ENCODE results near the gene CCDC88A. TPM values are rescaled to one million over a fixed set of nuclear protein-coding genes. Genes with fewer than 3 reads are reported as not detected.
"Not testable (repeated sequence)": the region's sequence is repeated elsewhere in the genome, so short reads cannot be mapped to it uniquely, and the experiment has no call there.

CCDC88A gene
- total and polyA plus RNA-seq, 9 donors = 48.7 to 76.6 (median 62.4) TPM

GRCh38 chr2:55391155-55391554 lies 28.5 kb downstream of the CCDC88A start:
- H3K4me1 ChIP-seq (ENCODE audit: control insufficient read depth, insufficient read depth, low read length) = no peaks in the 10 kb centered on the region
- no peak overlapping the region for H3K4me3 ChIP-seq (ENCODE audit: low read length)
- H3K36me3 ChIP-seq (ENCODE audit: control insufficient read depth, insufficient read depth, low read length) = no peaks in the 10 kb centered on the region
- WGBS (ENCODE audit: insufficient coverage) = 60% methylated on average over 1 of the region's 2 CpGs
- no peaks in the 10 kb centered on the region for H3K27me3 ChIP-seq (ENCODE audit: control insufficient read depth, insufficient read depth, low read length)
- no peak for DNase-seq
- H3K27ac ChIP-seq (ENCODE audit: low read length) = no peak overlapping the region
- peaks cover 4% of the 10 kb centered on the region for H3K9me3 ChIP-seq (replicated peaks; ENCODE audit: control insufficient read depth, low read depth, low read length)

- H3K27ac ChIP-seq (ENCODE audit: low read length); H3K4me1 ChIP-seq (ENCODE audit: control insufficient read depth, insufficient read depth, low read length); H3K4me3 ChIP-seq (ENCODE audit: low read length); H3K27me3 ChIP-seq (ENCODE audit: control insufficient read depth, insufficient read depth, low read length); H3K36me3 ChIP-seq (ENCODE audit: control insufficient read depth, insufficient read depth, low read length); DNase-seq; H3K9me3 ChIP-seq (replicated peaks; ENCODE audit: control insufficient read depth, low read depth, low read length): not testable (repeated sequence)
- 100% methylated on average over 6 of the region's 10 CpGs for WGBS (ENCODE audit: insufficient coverage)
Measured at GRCh38 chr2:55385516-55385915, 34.1 kb downstream of the CCDC88A start.

- H3K36me3 ChIP-seq (ENCODE audit: control insufficient read depth, insufficient read depth, low read length) = peaks cover 5% of the 10 kb centered on the region
- H3K27me3 ChIP-seq (ENCODE audit: control insufficient read depth, insufficient read depth, low read length) = no peaks in the 10 kb centered on the region
- no peaks in the 10 kb centered on the region for H3K4me1 ChIP-seq (ENCODE audit: control insufficient read depth, insufficient read depth, low read length)
- no peak overlapping the region for H3K4me3 ChIP-seq (ENCODE audit: low read length)
- no peak overlapping the region for H3K27ac ChIP-seq (ENCODE audit: low read length)
- no peaks in the 10 kb centered on the region for H3K9me3 ChIP-seq (replicated peaks; ENCODE audit: control insufficient read depth, low read depth, low read length)
- WGBS (ENCODE audit: insufficient coverage) = 100% methylated on average over 2 of the region's 4 CpGs
- DNase-seq = no peak
Measured at GRCh38 chr2:55384786-55385185, 34.9 kb downstream of the CCDC88A start.

- H3K27me3 ChIP-seq (ENCODE audit: control insufficient read depth, insufficient read depth, low read length) = no peaks in the 10 kb centered on the region
- H3K27ac ChIP-seq (ENCODE audit: low read length) = no peak overlapping the region
- DNase-seq = no peak
- H3K36me3 ChIP-seq (ENCODE audit: control insufficient read depth, insufficient read depth, low read length) = peaks cover 4% of the 10 kb centered on the region
- H3K4me3 ChIP-seq (ENCODE audit: low read length) = no peak overlapping the region
- H3K4me1 ChIP-seq (ENCODE audit: control insufficient read depth, insufficient read depth, low read length) = no peaks in the 10 kb centered on the region
- no peaks in the 10 kb centered on the region for H3K9me3 ChIP-seq (replicated peaks; ENCODE audit: control insufficient read depth, low read depth, low read length)
Measured at GRCh38 chr2:55371376-55371775, 48.3 kb downstream of the CCDC88A start.

GRCh38 chr2:55370208-55370607 lies 49.4 kb downstream of the CCDC88A start:
- Histone ChIP-seq H3K27ac (ENCODE audit: low read length) (no peak overlapping the region), H3K36me3 (ENCODE audit: control insufficient read depth, insufficient read depth, low read length) (peaks cover 4% of the 10 kb centered on the region), H3K27me3 (ENCODE audit: control insufficient read depth, insufficient read depth, low read length) (no peaks in the 10 kb centered on the region), H3K4me1 (ENCODE audit: control insufficient read depth, insufficient read depth, low read length) (no peaks in the 10 kb centered on the region), H3K9me3 (replicated peaks; ENCODE audit: control insufficient read depth, low read depth, low read length) (no peaks in the 10 kb centered on the region), H3K4me3 (ENCODE audit: low read length) (no peak overlapping the region)
- DNase-seq = no peak
- 100% methylated on average over 4 of the region's 4 CpGs for WGBS (ENCODE audit: insufficient coverage)

- no peaks in the 10 kb centered on the region for H3K36me3 ChIP-seq (ENCODE audit: control insufficient read depth, insufficient read depth, low read length)
- H3K4me1 ChIP-seq (ENCODE audit: control insufficient read depth, insufficient read depth, low read length) = no peaks in the 10 kb centered on the region
- no peak overlapping the region for H3K27ac ChIP-seq (ENCODE audit: low read length)
- no peaks in the 10 kb centered on the region for H3K9me3 ChIP-seq (replicated peaks; ENCODE audit: control insufficient read depth, low read depth, low read length)
- H3K27me3 ChIP-seq (ENCODE audit: control insufficient read depth, insufficient read depth, low read length) = no peaks in the 10 kb centered on the region
- WGBS (ENCODE audit: insufficient coverage) = 71% methylated on average over 1 of the region's 3 CpGs
- DNase-seq = no peak
- H3K4me3 ChIP-seq (ENCODE audit: low read length) = no peak overlapping the region
Measured at GRCh38 chr2:55365303-55365702, 54.4 kb downstream of the CCDC88A start.

GRCh38 chr2:55364189-55365055 lies 55.2 kb downstream of the CCDC88A start:
- Histone ChIP-seq H3K4me3 (ENCODE audit: low read length) (no peak overlapping the region), H3K27ac (ENCODE audit: low read length) (no peak overlapping the region), H3K27me3 (ENCODE audit: control insufficient read depth, insufficient read depth, low read length) (no peaks in the 10 kb centered on the region), H3K9me3 (replicated peaks; ENCODE audit: control insufficient read depth, low read depth, low read length) (no peaks in the 10 kb centered on the region), H3K36me3 (ENCODE audit: control insufficient read depth, insufficient read depth, low read length) (no peaks in the 10 kb centered on the region), H3K4me1 (ENCODE audit: control insufficient read depth, insufficient read depth, low read length) (no peaks in the 10 kb centered on the region)
- peak; percentile 89 for DNase-seq
- WGBS (ENCODE audit: insufficient coverage) = no CpG with 5 or more reads among the region's 3 CpGs

- Histone ChIP-seq H3K4me3 (ENCODE audit: low read length) (no peak overlapping the region), H3K27ac (ENCODE audit: low read length) (no peak overlapping the region), H3K36me3 (ENCODE audit: control insufficient read depth, insufficient read depth, low read length) (no peaks in the 10 kb centered on the region), H3K9me3 (replicated peaks; ENCODE audit: control insufficient read depth, low read depth, low read length) (no peaks in the 10 kb centered on the region), H3K27me3 (ENCODE audit: control insufficient read depth, insufficient read depth, low read length) (no peaks in the 10 kb centered on the region), H3K4me1 (ENCODE audit: control insufficient read depth, insufficient read depth, low read length) (no peaks in the 10 kb centered on the region)
- DNase-seq = no peak
- no CpG with 5 or more reads among the region's 3 CpGs for WGBS (ENCODE audit: insufficient coverage)
Measured at GRCh38 chr2:55363636-55364035, 56.0 kb downstream of the CCDC88A start.

GRCh38 chr2:55361465-55362189 lies 58.0 kb downstream of the CCDC88A start:
- peak; percentile 81 for DNase-seq
- H3K4me3 ChIP-seq (ENCODE audit: low read length) = no peak overlapping the region
- WGBS (ENCODE audit: insufficient coverage) = no CpG with 5 or more reads among the region's 5 CpGs

GRCh38 chr2:55358451-55358850 lies 61.2 kb downstream of the CCDC88A start:
- Histone ChIP-seq H3K36me3 (ENCODE audit: control insufficient read depth, insufficient read depth, low read length) (peaks cover 9% of the 10 kb centered on the region), H3K9me3 (replicated peaks; ENCODE audit: control insufficient read depth, low read depth, low read length) (no peaks in the 10 kb centered on the region), H3K4me3 (ENCODE audit: low read length) (no peak overlapping the region), H3K27ac (ENCODE audit: low read length) (no peak overlapping the region), H3K4me1 (ENCODE audit: control insufficient read depth, insufficient read depth, low read length) (no peaks in the 10 kb centered on the region), H3K27me3 (ENCODE audit: control insufficient read depth, insufficient read depth, low read length) (no peaks in the 10 kb centered on the region)
- no peak for DNase-seq
- whole genome bisulfite sequencing (ENCODE audit: insufficient coverage) = 80% methylated on average over 1 of the region's 1 CpG

More at GRCh38 chr2:55361465-55362189, 58.0 kb downstream of the CCDC88A start:
- no peak overlapping the region for H3K27ac ChIP-seq (ENCODE audit: low read length)
- no peaks in the 10 kb centered on the region for H3K27me3 ChIP-seq (ENCODE audit: control insufficient read depth, insufficient read depth, low read length)
- no peaks in the 10 kb centered on the region for H3K9me3 ChIP-seq (replicated peaks; ENCODE audit: control insufficient read depth, low read depth, low read length)
- H3K36me3 ChIP-seq (ENCODE audit: control insufficient read depth, insufficient read depth, low read length) = peaks cover 2% of the 10 kb centered on the region
- no peaks in the 10 kb centered on the region for H3K4me1 ChIP-seq (ENCODE audit: control insufficient read depth, insufficient read depth, low read length)
